CD4-positive, alpha-beta T cell treated with Interleukin-4 for 4 hours (primary cell): ENCODE measurements around the gene SDR9C7.
"Not testable (repeated sequence)": the region's sequence is repeated elsewhere in the genome, so short reads cannot be mapped to it uniquely, and the experiment has no call there.

Experiments used
- DNase-seq: peaks from one replicate; pipeline ENCODE4 v3.0.0-alpha.2; 2020

Gene SDR9C7

DNA sequence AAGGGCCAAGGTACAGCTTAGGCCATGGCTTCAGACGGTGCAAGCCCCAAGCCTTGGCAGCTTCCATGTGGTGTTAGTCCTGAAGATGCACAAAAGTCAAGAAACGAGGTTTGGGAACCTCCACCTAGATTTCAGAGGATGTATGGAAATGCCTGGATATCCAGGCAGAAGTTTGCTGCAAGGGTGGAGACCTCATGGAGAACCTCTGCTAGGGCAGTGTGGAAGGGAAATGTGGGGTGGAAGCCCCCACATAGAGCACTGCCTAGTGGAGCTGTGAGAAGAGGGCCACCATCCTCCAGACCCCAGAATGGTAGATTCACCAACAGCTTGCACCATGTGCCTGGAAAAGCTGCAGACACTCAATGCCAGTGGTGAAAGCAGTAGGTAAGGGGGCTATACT lies 24.8 kb downstream of the SDR9C7 start:
- DNase-seq, result not testable (repeated sequence)

DNA sequence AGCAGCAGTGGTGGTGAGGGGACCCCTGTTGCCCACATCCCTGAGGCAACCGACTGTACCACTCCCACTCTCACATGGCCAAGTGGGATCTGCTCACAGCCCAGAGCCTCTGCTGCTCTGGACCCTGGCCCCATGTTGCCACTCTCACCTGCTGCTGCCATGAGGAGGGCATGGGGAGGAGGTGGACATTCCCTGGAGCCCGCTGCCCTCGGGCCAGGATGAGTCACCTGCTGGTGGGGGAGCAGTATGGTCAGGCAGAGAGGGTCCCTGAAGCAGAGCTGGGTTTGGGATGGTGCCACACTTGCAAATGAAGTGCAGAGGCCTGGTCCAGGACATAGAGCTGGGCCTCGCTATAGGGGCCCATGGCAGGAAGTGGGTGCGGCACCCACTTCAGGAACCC lies 26.1 kb downstream of the SDR9C7 start:
- no peak for DNase-seq

DNA sequence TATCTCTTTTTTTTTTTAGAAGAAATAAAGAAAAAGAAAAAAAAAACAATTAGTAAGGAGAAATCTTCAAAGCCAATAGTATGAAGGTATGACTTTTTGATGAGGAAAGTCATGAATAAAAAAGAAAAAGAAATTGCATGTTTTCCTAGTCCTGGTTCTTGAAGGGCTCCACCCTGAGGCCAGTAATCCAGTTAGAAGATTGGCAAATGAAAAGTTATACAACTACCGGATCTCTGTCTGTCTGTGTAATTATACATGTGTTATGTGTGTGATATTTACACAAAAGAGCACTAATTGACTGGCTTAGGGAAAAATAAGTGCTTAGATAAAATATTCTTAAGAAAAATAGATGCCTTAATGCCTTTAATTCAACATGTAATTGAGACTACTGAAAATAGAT lies 28.4 kb downstream of the SDR9C7 start:
- DNase-seq, result no peak

DNA sequence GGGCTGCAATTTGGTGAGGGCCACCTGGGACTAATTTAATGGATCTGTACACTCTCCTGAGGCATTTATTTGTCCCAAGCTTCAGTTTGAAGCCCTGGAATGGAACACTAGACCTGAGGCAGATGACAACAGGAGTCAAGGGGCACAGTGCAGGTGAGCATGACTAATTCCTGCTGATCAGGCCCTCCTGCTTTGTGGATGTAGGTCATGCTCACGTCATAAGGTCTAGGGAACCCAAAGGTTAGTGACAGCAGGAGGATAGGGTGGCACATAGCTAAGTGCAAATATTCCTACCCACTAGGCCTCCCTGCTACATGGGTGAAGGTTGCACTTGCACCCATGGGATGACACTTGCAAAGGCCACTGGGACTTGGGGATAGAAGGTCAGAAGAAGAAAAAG lies 30.8 kb downstream of the SDR9C7 start:
- no peak for DNase-seq

DNA sequence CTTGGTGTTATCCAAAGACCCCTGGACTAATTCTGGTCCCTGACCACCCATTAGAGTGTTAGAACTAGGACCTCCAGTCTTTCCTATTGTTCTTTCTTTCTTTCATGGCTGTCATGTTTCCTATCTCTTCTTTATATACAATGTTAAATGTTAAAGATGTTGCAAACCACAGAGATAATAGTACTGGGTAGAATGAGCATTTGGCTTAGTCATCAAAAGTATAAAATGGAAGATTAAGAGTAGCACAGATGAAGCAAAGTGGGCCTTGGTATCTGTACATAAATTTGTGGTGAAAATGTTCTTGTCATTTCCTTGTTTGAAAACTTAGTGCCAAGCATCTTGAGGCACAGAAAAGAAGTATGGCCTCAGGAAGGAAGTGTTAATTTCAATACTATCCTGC lies 32.9 kb downstream of the SDR9C7 start:
- DNase-seq, result not testable (repeated sequence)

DNA sequence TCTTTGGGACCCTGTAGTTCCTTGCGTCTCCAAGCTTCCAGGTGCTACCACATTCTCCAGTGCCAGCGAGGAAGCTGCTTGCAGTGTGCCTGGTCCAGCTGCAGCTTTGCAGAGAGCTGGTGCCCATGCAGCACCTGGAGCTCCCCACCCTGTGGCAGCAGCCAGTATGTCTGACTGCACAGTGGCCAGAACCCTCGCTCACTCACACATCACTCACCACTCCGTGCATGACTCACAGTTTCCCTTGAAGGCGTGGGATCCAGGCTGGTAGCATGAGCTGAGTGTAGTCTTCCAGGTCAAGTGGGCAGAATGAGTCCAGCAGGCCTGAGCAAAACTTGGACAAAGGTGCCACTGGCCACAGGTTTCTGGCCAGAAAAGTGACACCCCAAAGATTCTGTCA lies 33.6 kb downstream of the SDR9C7 start:
- no peak for DNase-seq

DNA sequence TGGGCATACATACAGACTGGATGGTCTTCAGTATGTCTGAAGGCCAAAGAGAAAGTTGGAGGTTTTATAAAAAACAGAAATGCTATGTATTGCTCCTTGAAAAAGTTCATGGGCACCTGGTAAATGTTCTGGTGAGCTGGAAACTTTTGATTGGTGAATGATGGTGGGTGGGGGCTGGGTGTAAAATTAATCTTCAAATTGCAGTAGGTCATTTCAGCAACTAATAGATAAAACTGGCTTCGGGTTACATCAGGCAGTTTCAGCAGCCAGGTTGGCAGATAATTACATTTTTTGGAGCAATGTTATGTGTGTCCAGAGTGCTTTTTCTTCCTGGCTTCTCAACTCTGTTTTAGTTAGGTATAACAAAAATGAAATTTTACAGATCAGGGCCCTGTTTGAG lies 35.3 kb downstream of the SDR9C7 start:
- DNase-seq, result no peak

DNA sequence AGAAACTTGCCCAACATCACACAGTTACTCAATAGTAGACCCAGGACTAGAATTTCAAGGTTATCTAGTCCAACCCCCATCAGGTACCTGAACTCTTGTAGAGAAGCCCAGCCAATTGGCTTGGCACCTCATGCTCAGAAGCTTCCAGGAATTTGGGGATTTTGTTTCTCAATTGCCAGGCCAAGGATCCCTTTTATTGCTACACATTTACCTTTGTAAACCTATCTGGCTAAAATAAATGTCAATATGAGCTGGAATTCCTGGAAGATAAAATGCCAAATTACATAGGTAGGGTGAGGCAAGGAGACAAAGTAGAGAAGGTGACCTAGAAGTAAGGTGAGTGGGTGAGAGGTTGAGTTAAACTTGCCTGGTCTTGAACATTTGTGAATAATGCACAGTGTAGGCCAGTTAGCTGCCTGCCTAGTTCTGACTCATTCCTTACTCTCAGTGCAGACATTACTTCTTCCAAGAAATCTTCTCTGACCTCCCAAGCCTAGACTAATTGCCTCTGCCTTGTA lies 36.3 kb downstream of the SDR9C7 start:
- no peak for DNase-seq

DNA sequence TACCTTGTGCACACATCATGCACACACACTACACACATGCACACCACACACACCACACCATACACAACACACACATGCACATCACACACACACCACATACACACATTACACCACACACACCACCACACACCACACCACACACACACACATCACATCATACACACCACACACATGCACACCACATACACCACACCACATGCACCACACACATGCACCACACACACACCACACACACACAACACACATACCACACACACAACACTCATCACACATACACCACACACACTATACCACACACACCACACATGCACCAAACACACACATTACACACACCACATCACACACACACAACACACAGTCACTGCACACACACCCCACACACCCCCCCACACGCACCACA lies 38.1 kb downstream of the SDR9C7 start:
- no peak for DNase-seq

DNA sequence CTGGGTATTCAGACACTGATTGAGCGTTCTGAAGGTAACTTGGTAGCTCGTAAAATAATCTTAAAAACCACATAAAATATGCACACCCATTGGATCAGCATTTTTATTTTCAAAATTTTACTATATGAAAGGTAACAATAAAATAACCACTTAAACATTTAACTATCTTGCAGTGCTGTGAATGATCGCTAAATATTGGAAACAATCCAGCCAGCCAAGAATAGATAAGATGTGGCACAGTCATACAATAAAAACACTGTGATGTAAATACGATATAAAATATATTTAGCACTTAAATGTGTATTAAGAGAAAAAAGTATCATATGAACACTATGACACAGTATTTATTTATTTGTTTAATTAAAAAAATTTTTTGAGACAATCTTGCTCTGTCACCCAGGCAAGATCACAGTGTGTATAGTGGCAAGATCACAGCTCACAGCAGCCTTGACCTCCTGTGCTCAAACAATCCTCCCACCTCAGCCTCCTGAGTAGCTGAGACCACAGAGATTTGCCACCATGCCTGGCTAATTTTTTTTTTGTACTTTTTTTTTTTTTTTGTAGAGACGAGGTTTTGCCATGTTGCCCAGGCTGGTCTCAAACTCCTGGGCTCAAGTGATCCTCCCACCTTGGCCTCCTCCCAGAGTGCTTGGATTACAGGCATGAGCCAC lies 39.4 kb downstream of the SDR9C7 start:
- DNase-seq, result no peak

DNA sequence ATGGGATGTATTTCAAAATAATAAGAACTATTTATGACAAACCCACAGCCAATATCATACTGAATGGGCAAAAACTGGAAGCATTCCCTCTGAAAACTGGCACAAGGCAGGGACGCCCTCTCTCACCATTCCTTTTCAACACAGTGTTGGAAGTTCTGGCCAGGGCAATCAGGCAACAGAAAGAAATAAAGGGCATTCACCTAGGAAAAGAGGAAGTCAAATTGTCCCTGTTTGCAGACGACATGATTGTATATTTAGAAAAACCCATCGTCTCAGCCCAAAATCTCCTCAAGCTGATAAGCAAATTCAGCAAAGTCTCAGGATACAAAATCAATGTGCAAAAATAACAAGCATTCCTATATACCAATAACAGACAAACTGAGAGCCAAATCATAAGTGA lies 42.3 kb downstream of the SDR9C7 start:
- not testable (repeated sequence) for DNase-seq

DNA sequence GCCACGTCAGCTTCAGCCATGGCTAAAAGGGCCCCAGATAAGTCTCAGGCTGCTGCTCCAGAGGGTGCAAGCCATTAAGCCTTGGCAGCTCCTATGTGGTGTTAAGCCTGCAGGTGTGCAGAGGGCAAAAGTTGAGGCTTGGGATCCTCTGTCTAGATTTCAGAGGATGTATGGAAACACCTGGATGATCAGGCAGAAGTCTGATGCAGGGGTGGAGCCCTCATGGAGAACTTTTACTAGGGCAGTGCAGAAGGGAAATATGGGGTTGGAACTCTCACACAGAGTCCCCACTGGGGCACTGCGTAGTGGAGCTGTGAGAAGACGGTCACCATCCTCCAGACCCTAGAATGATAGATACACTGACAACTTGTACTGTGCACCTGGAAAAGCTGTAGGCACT lies 47.9 kb downstream of the SDR9C7 start:
- no peak for DNase-seq

DNA sequence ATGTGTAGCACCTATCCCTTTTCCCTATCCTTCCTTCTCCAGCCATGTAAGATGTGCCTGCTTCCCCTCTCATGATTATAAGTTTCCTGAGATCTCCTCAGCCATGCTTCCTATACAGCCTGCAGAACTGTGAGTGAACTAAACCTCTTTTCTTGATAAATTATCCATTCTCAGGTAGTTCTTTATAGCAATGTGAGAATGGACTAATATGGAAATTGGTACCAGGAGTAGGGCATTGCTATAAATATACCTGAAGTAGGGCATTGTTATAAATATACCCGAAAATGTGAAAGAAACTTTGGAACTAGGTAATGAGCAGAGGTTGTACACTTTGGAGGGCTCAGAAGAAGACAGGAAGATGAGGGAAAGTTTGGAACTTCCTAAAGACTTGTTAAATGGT lies 48.9 kb downstream of the SDR9C7 start:
- no peak for DNase-seq

DNA sequence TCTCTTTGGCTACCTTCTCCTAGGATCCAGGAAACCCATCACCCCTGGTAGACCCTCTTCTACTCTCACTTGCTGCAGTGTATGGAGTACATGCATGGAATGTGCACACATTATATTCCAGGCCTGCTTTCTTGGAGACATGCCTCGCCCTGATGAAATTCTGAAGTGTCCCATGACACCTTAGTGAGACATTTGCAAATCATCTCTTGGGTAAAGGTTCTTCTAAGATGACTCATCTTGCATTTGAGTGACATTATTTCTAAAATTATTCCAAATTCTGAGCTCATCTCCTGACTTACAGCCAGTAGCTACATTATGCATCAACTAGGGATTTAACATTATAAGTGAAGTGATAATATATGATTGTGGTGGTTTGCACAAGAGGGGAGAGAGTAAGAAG lies 49.8 kb downstream of the SDR9C7 start:
- no peak for DNase-seq

DNA sequence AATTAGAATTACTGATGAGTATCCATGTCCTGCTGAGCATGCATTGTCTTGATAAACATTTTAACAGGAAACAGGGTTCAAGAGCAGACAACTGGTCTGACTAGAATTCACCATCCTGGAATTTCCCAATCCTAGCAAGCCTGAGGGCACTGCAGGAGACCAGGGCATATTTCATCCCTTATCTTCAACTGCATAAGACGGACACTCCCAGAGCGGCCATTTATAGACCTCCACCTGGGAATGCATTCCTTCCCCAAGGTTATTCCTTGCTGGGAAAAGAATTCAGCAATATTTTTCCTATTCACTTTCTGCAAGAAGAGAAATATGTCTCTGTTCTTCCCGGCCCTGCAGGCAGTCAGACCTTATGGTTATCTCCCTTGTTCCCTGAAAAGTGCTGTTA lies 51.8 kb downstream of the SDR9C7 start:
- not testable (repeated sequence) for DNase-seq

DNA sequence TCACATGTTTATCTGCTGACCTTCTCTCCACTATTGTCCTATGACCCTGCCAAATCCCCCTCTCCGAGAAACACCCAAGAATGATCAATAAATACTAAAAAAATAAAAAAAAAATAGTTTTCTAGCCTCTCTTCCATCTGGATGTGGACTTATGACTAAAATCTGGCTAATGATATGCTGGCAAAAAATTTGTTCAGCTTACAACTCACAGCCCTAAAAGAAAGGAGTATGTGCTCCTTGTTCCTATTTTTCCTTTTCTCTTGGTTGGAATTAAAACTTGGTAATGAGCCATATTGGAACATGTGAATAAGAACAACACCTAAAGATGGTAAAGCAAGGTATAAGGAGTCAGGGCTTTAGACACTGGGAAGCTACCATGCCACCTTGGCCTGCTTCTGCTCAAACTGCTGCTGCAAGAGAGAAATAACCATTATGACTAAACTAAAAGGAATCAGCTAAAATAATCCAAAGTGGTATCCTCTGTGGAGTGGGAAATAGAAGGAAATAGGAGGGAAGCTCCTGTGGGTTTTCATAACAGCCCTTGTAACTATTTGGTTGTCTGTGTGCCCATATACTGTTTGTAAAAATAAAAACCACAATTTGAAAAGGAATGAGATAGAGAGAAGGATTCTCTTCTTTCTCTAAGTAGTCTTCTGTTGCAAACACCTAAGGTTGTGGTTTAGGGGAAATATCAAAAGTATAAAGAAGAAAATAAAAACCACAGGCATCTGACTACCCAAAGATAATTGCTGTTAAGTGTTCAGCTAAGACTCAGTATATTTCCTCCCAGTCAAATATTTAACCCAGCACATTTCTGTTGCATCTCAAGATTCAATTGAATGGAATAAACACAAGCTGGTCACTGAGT lies 53.8 kb downstream of the SDR9C7 start:
- no peak for DNase-seq

DNA sequence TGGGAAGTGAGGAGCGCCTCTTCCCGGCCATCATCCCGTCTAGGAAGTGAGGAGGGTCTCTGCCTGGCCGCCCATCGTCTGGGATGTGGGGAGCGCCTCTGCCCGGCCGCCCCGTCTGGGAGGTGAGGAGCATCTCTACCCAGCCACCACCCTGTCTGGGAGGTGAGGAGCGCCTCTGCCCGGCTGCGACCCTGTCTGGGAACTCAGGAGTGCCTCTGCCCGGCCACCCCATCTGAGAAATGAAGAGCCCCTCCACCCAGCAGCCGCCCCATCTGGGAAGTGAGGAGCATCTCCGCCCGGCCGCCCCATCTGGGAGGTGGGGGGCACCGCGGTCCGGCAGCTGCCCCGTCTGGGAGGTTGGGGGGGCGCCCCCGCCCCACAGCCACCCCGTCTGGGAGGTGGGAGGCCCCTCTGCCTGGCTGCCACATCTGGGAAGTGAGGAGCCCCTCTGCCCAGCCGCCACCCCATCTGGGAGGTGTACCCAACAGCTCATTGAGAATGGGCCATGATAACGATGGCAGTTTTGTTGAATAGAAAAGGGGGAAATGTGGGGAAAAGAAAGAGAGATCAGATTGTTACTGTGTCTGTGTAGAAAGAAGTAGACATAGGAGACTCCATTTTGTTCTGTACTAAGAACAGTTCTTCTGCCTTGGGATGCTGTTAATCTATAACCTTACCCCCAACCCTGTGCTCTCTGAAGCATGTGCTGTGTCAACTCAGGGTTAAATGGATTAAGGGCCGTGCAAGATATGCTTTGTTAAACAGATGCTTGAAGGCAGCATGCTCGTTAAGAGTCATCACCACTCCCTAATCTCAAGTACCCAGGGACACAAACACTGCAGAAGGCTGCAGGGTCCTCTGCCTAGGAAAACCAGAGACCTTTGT lies 54.7 kb downstream of the SDR9C7 start:
- not testable (repeated sequence) for DNase-seq

DNA sequence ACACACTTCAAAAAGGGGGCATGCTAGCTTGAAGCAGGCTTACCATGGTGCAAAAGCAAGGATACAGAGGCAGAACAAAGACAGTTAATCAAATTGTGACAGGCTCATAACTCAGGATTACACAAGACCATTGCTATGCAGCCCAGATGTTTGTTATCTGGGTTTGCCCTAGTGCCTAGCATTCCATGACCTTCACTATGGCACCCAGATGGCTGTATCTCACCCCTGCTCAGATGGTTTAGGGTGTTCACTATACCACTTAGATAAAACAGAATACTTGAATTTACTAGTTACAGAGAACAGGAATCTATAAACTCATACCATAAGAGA lies 56.2 kb downstream of the SDR9C7 start:
- no peak for DNase-seq

DNA sequence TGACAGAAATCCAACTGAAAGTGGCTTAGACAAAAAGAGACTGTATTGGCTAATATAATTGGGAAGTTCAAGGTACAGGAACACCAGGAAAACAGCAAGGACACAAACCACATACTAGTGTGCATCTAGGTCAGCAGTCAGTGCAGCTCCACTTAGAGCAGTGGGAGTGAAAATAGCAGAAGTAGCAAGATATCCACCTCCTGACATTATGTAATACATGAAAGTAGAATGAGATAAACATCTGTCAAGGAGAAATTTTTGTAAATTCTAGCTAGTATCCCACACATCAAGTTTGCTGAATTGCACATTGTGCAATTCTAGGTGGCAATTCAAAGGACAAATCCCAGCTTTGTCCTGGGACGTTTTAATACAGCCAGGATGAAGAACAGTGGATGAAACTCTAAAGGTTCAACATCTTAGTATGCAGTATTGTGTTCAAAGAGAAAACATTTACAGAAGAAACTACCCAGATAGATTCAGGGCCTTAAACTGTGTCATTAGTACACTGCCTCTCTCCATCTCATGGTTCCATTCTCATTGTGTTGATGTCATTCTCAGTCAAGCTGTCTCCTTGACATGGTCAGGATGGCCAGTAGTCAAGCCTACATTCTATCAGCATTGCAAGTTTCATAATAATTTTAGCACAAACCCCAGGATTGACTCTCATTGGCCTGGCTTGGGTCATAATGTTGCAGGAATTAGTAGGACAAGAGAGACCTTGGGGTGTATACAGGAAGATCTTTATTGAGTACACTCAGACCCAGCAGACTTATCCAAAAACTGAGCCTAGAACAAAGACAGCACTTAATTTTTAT lies 56.8 kb downstream of the SDR9C7 start:
- DNase-seq, result no peak

DNA sequence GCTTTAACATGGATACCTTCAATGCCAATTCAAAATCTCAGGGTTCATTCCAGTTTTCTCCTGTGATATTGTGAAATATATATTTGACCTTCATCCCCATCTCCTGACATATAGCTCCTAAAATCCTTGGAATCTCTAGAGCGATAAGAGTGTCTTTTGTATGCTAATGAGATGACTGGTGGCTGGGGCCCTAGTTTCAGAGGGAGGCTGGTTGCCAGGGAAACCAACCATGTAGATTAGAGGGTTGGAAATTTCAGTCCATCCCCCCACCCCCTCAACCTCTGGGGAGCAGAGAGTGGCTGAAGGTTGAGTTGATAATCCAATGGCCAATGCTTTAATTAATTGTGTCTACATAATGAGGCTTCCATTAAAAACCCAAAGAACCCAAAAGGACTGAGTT lies 59.4 kb downstream of the SDR9C7 start:
- DNase-seq, result no peak

DNA sequence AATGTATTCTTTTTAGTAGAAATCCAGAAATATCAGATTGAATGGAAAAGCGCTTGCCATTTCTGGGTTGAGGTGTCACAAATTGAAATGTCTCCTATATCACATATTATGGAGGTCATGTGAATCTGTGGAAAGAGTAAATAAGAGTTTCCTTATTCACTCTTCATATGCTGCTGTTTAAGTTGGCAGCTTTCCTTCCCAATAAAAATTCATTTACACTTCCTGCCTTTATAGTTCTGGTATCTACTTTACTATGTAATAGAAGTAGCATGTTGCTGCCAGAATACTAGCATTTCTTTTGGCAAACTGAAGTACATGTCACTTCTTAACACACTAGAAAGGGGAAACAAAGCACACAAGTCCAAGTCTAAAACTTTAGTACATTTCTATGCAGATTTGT lies 60.8 kb downstream of the SDR9C7 start:
- no peak for DNase-seq
